ENCODE measurements around the gene TNFSF15. TPM values are rescaled to one million over a fixed set of nuclear protein-coding genes. Genes with fewer than 3 reads are reported as not detected.

TNFSF15 gene
- polyA plus RNA-seq, 3 donors = 0.07 to 1.1 (median 0.11) TPM

DNA sequence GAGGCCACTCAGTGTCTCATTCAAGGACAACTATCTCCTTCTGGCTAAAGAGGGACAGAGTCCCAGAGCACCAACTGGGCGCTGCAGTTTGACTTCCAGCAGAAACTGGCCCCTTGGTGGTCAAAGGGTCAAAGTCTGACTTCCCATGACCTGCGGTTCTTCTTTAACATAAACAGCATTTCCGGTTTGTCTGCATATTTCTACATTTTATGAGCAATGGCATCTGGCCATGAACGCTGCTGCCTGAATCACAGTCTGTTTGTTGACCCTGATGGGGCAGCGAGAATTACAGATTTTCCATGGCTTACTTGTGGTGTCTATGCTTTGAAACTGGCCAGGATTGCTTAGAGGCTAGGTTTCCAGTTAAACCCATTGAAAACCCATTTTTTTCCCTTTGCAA, 1.3 kb downstream of the TNFSF15 start:
- no peaks in the 10 kb centered on the region for H3K79me2 ChIP-seq (ENCODE audit: insufficient read depth, low read length)
- H3K9me3 Mint-ChIP-seq = peaks cover 0 to 3% (median 0%) of the 10 kb centered on the region in 7 donors
- H3K9me3 ChIP-seq (replicated peaks in 1 of 2; ENCODE audit: control insufficient read depth in 1 of 2, insufficient read depth in 1 of 2, low read length in 2 of 2) = no peaks in the 10 kb centered on the region
- H3K4me1 ChIP-seq (ENCODE audit: control insufficient read depth in 1 of 2, insufficient read depth in 2 of 2, low read length in 2 of 2) = peaks cover 17 to 44% of the 10 kb centered on the region in 2 donors
- H3K27ac Mint-ChIP-seq = peak overlapping the region in 3 of 7 donors; percentile 16 to 77 (median 32)
- H3K27me3 ChIP-seq (ENCODE audit: control insufficient read depth in 2 of 2, insufficient read depth in 2 of 2, low read length in 2 of 2) = no peaks in the 10 kb centered on the region
- H3K27me3 Mint-ChIP-seq (ENCODE audit: low read depth in 3 of 3) = peaks cover 2 to 3% (median 3%) of the 10 kb centered on the region in 3 donors
- H2AFZ ChIP-seq (ENCODE audit: insufficient read depth, low read depth, low read length, poor library complexity, severe bottlenecking) = no peak overlapping the region
- peaks cover 0 to 12% of the 10 kb centered on the region in 2 donors for H3K36me3 Mint-ChIP-seq
- no peak overlapping the region for H3K9ac ChIP-seq (ENCODE audit: insufficient read depth, low read length, poor library complexity, severe bottlenecking)
- DNase-seq = peak; percentile 23 to 47 (median 32)
- H3K4me2 ChIP-seq (replicated peaks; ENCODE audit: extremely low read depth, low read length, poor library complexity, severe bottlenecking) = peak overlapping the region; percentile 81
- H3K36me3 ChIP-seq (replicated peaks in 1 of 2; ENCODE audit: control insufficient read depth in 1 of 2, insufficient read depth in 2 of 2, low read length in 2 of 2) = no peaks in the 10 kb centered on the region
- 81% methylated on average over 3 of the region's 5 CpGs for WGBS (ENCODE audit: insufficient coverage)
- no peaks in the 10 kb centered on the region for H4K20me1 ChIP-seq (ENCODE audit: insufficient read depth, low read length)
- peak overlapping the region in 2 of 3 experiments; percentile 13 to 69 for H3K4me3 ChIP-seq (replicated peaks in 1 of 3; ENCODE audit: low read depth in 2 of 3, low read length in 3 of 3)
- H3K27ac ChIP-seq (ENCODE audit: low read depth in 1 of 2, low read length in 2 of 2) = peak overlapping the region in 1 of 2 donors; percentile 20
- TF ChIP-seq, protein P1, sequence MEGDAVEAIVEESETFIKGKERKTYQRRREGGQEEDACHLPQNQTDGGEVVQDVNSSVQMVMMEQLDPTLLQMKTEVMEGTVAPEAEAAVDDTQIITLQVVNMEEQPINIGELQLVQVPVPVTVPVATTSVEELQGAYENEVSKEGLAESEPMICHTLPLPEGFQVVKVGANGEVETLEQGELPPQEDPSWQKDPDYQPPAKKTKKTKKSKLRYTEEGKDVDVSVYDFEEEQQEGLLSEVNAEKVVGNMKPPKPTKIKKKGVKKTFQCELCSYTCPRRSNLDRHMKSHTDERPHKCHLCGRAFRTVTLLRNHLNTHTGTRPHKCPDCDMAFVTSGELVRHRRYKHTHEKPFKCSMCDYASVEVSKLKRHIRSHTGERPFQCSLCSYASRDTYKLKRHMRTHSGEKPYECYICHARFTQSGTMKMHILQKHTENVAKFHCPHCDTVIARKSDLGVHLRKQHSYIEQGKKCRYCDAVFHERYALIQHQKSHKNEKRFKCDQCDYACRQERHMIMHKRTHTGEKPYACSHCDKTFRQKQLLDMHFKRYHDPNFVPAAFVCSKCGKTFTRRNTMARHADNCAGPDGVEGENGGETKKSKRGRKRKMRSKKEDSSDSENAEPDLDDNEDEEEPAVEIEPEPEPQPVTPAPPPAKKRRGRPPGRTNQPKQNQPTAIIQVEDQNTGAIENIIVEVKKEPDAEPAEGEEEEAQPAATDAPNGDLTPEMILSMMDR (IDR thresholded peaks at IDR 0.05) = no peak
- H3K4me3 Mint-ChIP-seq = peak overlapping the region in 1 of 2 donors; percentile 64
- peaks cover 46% of the 10 kb centered on the region for H3K4me1 Mint-ChIP-seq
- intact Hi-C loops (cut with micrococcal nuclease) = loop anchor here in 1 of 2 donors (10.0 kb wide), 1 partner anchor 90 kb away; no protein-coding TSS in a partner anchor

DNA sequence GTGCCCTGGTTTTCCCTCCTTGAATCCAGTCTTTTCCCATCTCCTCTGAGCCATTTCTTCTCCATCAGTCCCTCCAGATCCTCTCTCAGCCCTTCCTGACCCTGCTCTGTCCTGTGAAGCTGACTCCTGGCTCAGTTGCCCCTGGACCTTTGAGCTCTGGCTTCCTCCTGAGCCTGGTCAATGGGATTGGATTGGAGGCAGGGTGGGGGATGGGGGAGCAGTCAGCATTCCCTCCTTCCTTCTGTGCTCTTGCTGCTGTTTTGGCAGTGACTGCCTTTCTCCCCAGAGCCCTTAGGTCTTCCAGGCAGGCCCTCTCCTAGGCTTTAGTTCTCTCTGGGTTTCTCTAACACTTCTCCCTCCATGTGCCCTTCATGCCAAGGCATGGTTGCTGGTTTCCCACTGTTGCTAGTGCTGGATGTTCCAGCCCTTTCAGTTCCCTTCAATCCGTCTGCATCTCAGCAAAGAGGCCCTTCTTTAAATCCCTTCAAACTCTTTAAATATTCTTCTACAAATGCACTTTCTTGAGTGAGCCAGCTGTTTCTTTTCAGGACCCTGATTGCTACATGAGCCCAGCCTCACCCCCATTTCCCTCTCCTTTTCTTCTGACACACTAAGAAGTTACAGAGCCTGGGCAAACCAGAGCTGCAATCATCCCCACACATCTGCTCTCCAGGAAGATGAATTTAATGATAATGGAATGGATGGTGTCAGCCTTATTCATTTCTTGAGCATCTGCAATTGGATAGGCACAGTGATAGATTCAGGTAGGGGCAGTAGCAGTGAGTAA, 2.2 kb downstream of the TNFSF15 start:
- peaks cover 17 to 44% of the 10 kb centered on the region in 2 donors for H3K4me1 ChIP-seq (ENCODE audit: control insufficient read depth in 1 of 2, insufficient read depth in 2 of 2, low read length in 2 of 2)
- H3K27ac ChIP-seq (ENCODE audit: low read depth in 1 of 2, low read length in 2 of 2) = no peak overlapping the region
- DNase-seq = no peak
- H3K27ac Mint-ChIP-seq = peak overlapping the region in 2 of 7 donors; percentile 37 to 77
- peaks cover 1 to 3% (median 2%) of the 10 kb centered on the region in 3 donors for H3K27me3 Mint-ChIP-seq (ENCODE audit: low read depth in 3 of 3)
- peaks cover 0 to 12% of the 10 kb centered on the region in 2 donors for H3K36me3 Mint-ChIP-seq
- peaks cover 46% of the 10 kb centered on the region for H3K4me1 Mint-ChIP-seq
- H4K20me1 ChIP-seq (ENCODE audit: insufficient read depth, low read length) = no peaks in the 10 kb centered on the region
- no peak overlapping the region for H2AFZ ChIP-seq (ENCODE audit: insufficient read depth, low read depth, low read length, poor library complexity, severe bottlenecking)
- no peaks in the 10 kb centered on the region for H3K36me3 ChIP-seq (replicated peaks in 1 of 2; ENCODE audit: control insufficient read depth in 1 of 2, insufficient read depth in 2 of 2, low read length in 2 of 2)
- intact Hi-C loops (cut with micrococcal nuclease) = loop anchor here in 1 of 2 donors (10.0 kb wide), 1 partner anchor 91 kb away; no protein-coding TSS in a partner anchor
- H3K79me2 ChIP-seq (ENCODE audit: insufficient read depth, low read length) = no peaks in the 10 kb centered on the region
- H3K9me3 Mint-ChIP-seq = no peaks in the 10 kb centered on the region
- H3K4me3 ChIP-seq (replicated peaks in 1 of 3; ENCODE audit: low read depth in 2 of 3, low read length in 3 of 3) = no peak overlapping the region
- WGBS (ENCODE audit: insufficient coverage) = 38% methylated on average over 1 of the region's 1 CpG
- H3K4me3 Mint-ChIP-seq = no peak overlapping the region
- TF ChIP-seq, protein P1 (IDR thresholded peaks at IDR 0.05) = no peak
- no peak overlapping the region for H3K9ac ChIP-seq (ENCODE audit: insufficient read depth, low read length, poor library complexity, severe bottlenecking)
- H3K27me3 ChIP-seq (ENCODE audit: control insufficient read depth in 2 of 2, insufficient read depth in 2 of 2, low read length in 2 of 2) = no peaks in the 10 kb centered on the region
- no peaks in the 10 kb centered on the region for H3K9me3 ChIP-seq (replicated peaks in 1 of 2; ENCODE audit: control insufficient read depth in 1 of 2, insufficient read depth in 1 of 2, low read length in 2 of 2)
- no peak overlapping the region for H3K4me2 ChIP-seq (replicated peaks; ENCODE audit: extremely low read depth, low read length, poor library complexity, severe bottlenecking)

All from CD14-positive monocyte (primary cell).